ENCODE data around the gene SMIM15. TPM values are rescaled to one million over a fixed set of nuclear protein-coding genes. Genes with fewer than 3 reads are reported as not detected.

The SMIM15 gene
- total and polyA plus RNA-seq, 2 donors (not counting 1 experiment from before 2014, with no cell fraction given), result 63.3 to 64.6 TPM

DNA sequence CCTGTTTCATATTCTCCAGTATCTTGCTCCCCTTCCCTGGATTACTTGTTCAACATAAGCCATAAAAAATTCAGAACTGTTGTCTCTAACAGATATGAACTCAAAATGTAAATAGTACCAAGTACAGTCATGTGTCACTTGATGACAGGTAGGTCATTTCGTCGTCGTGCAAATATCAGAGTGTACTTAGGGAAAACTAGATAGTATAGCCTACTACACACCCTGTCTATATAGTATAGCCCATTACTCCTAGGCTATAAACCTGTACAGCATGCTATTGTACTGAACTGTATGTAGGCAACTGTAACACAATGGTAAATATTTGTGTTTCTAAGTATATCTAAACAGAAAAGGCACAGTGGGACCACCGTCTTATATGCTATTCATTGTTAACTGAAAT is 39.1 kb downstream of the SMIM15 start:
- H3K4me2 ChIP-seq (ENCODE audit: extremely low read depth, insufficient read depth, low read length), result no peak overlapping the region
- H3K4me1 ChIP-seq (ENCODE audit: control insufficient read depth, extremely low read depth, insufficient read depth, low read length), result no peaks in the 10 kb centered on the region
- H2AFZ ChIP-seq (ENCODE audit: low read length), result no peak overlapping the region
- no peak overlapping the region for H3K4me3 ChIP-seq (replicated peaks in 1 of 4; ENCODE audit: control extremely low read depth in 1 of 4, insufficient read depth in 1 of 4, low read depth in 3 of 4, low read length in 4 of 4)
- H3K79me2 ChIP-seq (ENCODE audit: control insufficient read depth, insufficient read depth, low read length), result no peaks in the 10 kb centered on the region
- H3K9me3 ChIP-seq (ENCODE audit: control insufficient read depth, insufficient read depth, low read depth, low read length), result no peaks in the 10 kb centered on the region
- H3K9ac ChIP-seq (ENCODE audit: insufficient read depth, low read length), result no peak overlapping the region
- H3K36me3 ChIP-seq (ENCODE audit: control insufficient read depth, insufficient read depth, low read length), result no peaks in the 10 kb centered on the region
- DNase-seq (ENCODE audit: low read depth in 2 of 2), result no peak
- TF ChIP-seq, protein P1, sequence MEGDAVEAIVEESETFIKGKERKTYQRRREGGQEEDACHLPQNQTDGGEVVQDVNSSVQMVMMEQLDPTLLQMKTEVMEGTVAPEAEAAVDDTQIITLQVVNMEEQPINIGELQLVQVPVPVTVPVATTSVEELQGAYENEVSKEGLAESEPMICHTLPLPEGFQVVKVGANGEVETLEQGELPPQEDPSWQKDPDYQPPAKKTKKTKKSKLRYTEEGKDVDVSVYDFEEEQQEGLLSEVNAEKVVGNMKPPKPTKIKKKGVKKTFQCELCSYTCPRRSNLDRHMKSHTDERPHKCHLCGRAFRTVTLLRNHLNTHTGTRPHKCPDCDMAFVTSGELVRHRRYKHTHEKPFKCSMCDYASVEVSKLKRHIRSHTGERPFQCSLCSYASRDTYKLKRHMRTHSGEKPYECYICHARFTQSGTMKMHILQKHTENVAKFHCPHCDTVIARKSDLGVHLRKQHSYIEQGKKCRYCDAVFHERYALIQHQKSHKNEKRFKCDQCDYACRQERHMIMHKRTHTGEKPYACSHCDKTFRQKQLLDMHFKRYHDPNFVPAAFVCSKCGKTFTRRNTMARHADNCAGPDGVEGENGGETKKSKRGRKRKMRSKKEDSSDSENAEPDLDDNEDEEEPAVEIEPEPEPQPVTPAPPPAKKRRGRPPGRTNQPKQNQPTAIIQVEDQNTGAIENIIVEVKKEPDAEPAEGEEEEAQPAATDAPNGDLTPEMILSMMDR (conservative IDR thresholded peaks at IDR 0.05 in 1 of 2, IDR thresholded peaks at IDR 0.05 in 1 of 2; ENCODE audit: low read depth in 1 of 2, low read length in 2 of 2), result no peak
- no peak overlapping the region for H3K27ac ChIP-seq (ENCODE audit: insufficient read depth, low read length)
- no peaks in the 10 kb centered on the region for H4K20me1 ChIP-seq (ENCODE audit: control insufficient read depth, extremely low read depth, insufficient read depth, low read length)
- H3K27me3 ChIP-seq (ENCODE audit: control insufficient read depth, insufficient read depth, low read length), result no peaks in the 10 kb centered on the region

DNA sequence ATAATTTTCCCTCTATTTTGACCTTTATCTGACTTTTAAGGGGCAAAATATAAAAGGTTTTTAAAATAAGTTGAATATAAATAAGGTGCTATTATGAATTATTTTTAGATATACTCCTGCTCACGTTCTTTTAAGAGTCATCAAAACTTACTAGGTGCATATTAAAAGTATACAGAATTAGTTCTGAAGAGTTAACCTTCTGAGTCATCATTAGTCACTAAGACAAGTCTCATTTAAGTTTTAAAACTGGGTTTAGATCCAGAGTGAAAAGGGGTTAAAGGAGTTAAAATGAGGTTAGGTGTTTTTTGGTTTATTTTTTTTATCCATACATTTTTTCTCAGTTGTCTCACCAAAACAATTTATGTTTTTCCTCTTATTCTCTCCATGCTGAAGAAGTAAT is 41.7 kb downstream of the SMIM15 start:
- no peak for TF ChIP-seq EZH2 (IDR thresholded peaks at IDR 0.05; ENCODE audit: low read length, missing control alignments)
- Histone ChIP-seq H3K27ac (ENCODE audit: insufficient read depth, low read length) (no peak overlapping the region), H3K4me2 (ENCODE audit: extremely low read depth, insufficient read depth, low read length) (no peak overlapping the region), H3K27me3 (ENCODE audit: control insufficient read depth, insufficient read depth, low read length) (no peaks in the 10 kb centered on the region), H3K4me3 (replicated peaks in 1 of 4; ENCODE audit: control extremely low read depth in 1 of 4, insufficient read depth in 1 of 4, low read depth in 3 of 4, low read length in 4 of 4) (no peak overlapping the region), H4K20me1 (ENCODE audit: control insufficient read depth, extremely low read depth, insufficient read depth, low read length) (no peaks in the 10 kb centered on the region), H3K9me3 (ENCODE audit: control insufficient read depth, insufficient read depth, low read depth, low read length) (no peaks in the 10 kb centered on the region), H3K79me2 (ENCODE audit: control insufficient read depth, insufficient read depth, low read length) (no peaks in the 10 kb centered on the region), H3K4me1 (ENCODE audit: control insufficient read depth, extremely low read depth, insufficient read depth, low read length) (no peaks in the 10 kb centered on the region), H3K36me3 (ENCODE audit: control insufficient read depth, insufficient read depth, low read length) (no peaks in the 10 kb centered on the region), H2AFZ (ENCODE audit: low read length) (no peak overlapping the region), H3K9ac (ENCODE audit: insufficient read depth, low read length) (no peak overlapping the region)
- DNase-seq (ENCODE audit: low read depth in 2 of 2), result peak in 1 of 2 donors; percentile 48

DNA sequence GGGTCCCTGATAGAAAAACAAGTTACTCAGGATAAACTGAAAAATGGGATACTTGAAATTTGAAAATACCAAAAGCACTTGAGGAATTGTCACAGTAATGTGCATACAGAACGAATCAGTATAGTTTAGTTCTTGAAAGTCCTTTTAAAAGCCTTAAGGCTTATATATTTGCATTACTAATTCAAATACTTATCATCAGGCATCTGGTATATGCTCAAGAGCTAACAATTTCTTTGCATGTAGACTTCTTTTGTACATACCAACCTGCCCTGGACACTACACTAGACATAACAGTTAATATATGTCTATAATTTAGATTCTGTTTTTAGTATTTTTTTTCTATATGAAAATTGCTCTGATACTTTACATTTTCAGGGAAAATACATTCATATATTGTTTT is 43.2 kb downstream of the SMIM15 start:
- no peak for DNase-seq (ENCODE audit: low read depth in 2 of 2)
- Histone ChIP-seq H3K36me3 (ENCODE audit: control insufficient read depth, insufficient read depth, low read length) (no peaks in the 10 kb centered on the region), H4K20me1 (ENCODE audit: control insufficient read depth, extremely low read depth, insufficient read depth, low read length) (no peaks in the 10 kb centered on the region), H3K9ac (ENCODE audit: insufficient read depth, low read length) (no peak overlapping the region), H2AFZ (ENCODE audit: low read length) (no peak overlapping the region), H3K9me3 (ENCODE audit: control insufficient read depth, insufficient read depth, low read depth, low read length) (no peaks in the 10 kb centered on the region), H3K4me1 (ENCODE audit: control insufficient read depth, extremely low read depth, insufficient read depth, low read length) (no peaks in the 10 kb centered on the region), H3K27me3 (ENCODE audit: control insufficient read depth, insufficient read depth, low read length) (no peaks in the 10 kb centered on the region), H3K79me2 (ENCODE audit: control insufficient read depth, insufficient read depth, low read length) (no peaks in the 10 kb centered on the region), H3K4me3 (replicated peaks in 1 of 4; ENCODE audit: control extremely low read depth in 1 of 4, insufficient read depth in 1 of 4, low read depth in 3 of 4, low read length in 4 of 4) (no peak overlapping the region), H3K27ac (ENCODE audit: insufficient read depth, low read length) (no peak overlapping the region), H3K4me2 (ENCODE audit: extremely low read depth, insufficient read depth, low read length) (no peak overlapping the region)
- TF ChIP-seq, protein P1 (conservative IDR thresholded peaks at IDR 0.05 in 1 of 2, IDR thresholded peaks at IDR 0.05 in 1 of 2; ENCODE audit: low read depth in 1 of 2, low read length in 2 of 2), result no peak
- no peak for TF ChIP-seq EZH2 (IDR thresholded peaks at IDR 0.05; ENCODE audit: low read length, missing control alignments)
